Measurements from ENCODE around the gene CHRM1.

DNA sequence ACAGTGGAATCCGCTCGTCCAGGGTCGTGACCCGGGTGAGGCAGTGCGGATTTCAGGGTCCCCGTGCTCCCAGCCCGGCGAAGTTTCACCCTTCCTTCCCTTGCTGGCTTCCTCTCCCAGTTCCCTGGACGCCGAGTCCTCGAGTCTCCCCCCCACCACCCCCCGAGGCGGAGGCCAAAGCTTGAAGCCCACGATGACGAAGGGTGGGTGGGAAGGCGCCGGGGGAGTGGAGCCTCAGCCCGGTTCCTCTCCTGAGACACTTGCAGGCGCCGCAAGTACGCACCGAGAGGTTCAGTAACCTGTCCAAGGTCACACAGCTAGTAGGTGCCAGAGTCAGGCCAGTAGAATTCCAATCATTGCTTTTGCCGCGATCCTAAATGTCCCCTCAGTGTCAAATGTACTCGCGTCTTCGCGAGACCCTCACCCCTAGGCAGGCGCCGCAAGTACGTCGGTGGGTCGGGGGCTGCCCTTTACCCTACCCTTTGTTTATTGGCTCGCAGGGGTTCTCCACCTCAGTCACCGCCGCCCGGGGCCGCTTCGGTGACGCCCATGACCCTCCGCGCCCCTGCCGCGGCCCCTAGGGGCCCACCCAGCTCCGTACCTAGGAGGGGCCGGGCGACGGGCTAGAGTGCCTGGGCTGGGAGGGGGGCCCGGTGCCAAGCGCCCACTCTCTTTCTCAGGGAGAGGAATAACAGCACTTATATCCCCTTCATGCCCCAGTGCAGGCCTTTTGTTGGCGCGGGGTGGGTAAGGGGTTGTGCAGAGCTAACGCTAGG, 5.7 kb upstream of the CHRM1 start:
- TF ChIP-seq, protein P1, sequence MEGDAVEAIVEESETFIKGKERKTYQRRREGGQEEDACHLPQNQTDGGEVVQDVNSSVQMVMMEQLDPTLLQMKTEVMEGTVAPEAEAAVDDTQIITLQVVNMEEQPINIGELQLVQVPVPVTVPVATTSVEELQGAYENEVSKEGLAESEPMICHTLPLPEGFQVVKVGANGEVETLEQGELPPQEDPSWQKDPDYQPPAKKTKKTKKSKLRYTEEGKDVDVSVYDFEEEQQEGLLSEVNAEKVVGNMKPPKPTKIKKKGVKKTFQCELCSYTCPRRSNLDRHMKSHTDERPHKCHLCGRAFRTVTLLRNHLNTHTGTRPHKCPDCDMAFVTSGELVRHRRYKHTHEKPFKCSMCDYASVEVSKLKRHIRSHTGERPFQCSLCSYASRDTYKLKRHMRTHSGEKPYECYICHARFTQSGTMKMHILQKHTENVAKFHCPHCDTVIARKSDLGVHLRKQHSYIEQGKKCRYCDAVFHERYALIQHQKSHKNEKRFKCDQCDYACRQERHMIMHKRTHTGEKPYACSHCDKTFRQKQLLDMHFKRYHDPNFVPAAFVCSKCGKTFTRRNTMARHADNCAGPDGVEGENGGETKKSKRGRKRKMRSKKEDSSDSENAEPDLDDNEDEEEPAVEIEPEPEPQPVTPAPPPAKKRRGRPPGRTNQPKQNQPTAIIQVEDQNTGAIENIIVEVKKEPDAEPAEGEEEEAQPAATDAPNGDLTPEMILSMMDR (IDR thresholded peaks at IDR 0.05): no peak
- no peak for TF ChIP-seq POLR2AphosphoS5 (IDR thresholded peaks at IDR 0.05)
